Measurements from ENCODE around the gene TSPAN32. TPM values are rescaled to one million over a fixed set of nuclear protein-coding genes. Genes with fewer than 3 reads are reported as not detected.

The TSPAN32 gene
- polyA plus RNA-seq, 2 of the 4 experiments (the other 2 are of a cell fraction) = not detected

GRCh38 chr11:2272946-2273280, 28.9 kb upstream of the TSPAN32 start:
- Histone ChIP-seq H3K4me3 (no peak overlapping the region), H3K4me1 (peaks cover 11% of the 10 kb centered on the region; the same call in 2 of the 3 replicates), H3K9me3 (no peaks in the 10 kb centered on the region), H3K4me2 (no peak overlapping the region), H3K27ac (no peak overlapping the region)
- POLR2A ChIA-PET = no interaction called here
- FAIRE-seq (no peak), DNase-seq (ENCODE audit: low read depth in 1 of 2, low spot score in 1 of 2) (no peak), ATAC-seq (no peak)
- TF ChIP-seq ATOH8 (CRISPR knock-in tag; IDR thresholded peaks at IDR 0.05; ENCODE audit: low read depth) (no peak), BCL3 (IDR thresholded peaks at IDR 0.05) (no peak), RARB (CRISPR knock-in tag; IDR thresholded peaks at IDR 0.05) (no peak), MAZ (IDR thresholded peaks at IDR 0.05; ENCODE audit: borderline replicate concordance, low read depth, low read length) (no peak), GATA3 (IDR thresholded peaks at IDR 0.05; ENCODE audit: borderline replicate concordance) (no peak), ZNF302 (CRISPR knock-in tag; IDR thresholded peaks at IDR 0.05) (no peak), RCOR1 (IDR thresholded peaks at IDR 0.05; ENCODE audit: low read depth, low read length) (no peak), CBX2 (IDR thresholded peaks at IDR 0.05; ENCODE audit: borderline replicate concordance, low read depth) (no peak), NR3C1 (IDR thresholded peaks at IDR 0.05) (no peak), CHD4 (IDR thresholded peaks at IDR 0.05; ENCODE audit: borderline replicate concordance) (no peak), KDM1A (IDR thresholded peaks at IDR 0.05; ENCODE audit: low read depth) (no peak), CTCF (IDR thresholded peaks at IDR 0.05) (no peak), TFCP2L1 (CRISPR knock-in tag; IDR thresholded peaks at IDR 0.05) (no peak), SREBF2 (IDR thresholded peaks at IDR 0.05) (no peak)
- CTCF ChIA-PET = interaction anchor here (1.0 to 1.4 kb wide), 4 partner anchors 9 to 79 kb away, joined by 3 to 4 read pairs (median 4); no protein-coding TSS in a partner anchor
- 68% methylated on average over 7 of the region's 7 CpGs for WGBS (ENCODE audit: missing lambda C conversion rate)

- ChIA-PET CTCF (interaction anchor here (1.0 to 1.4 kb wide), 4 partner anchors 10 to 80 kb away, joined by 3 to 4 read pairs (median 4); no protein-coding TSS in a partner anchor), POLR2A (no interaction called here)
- H3K4me2 ChIP-seq = no peak overlapping the region
- peaks cover 11% of the 10 kb centered on the region; the same call in 2 of the 3 replicates for H3K4me1 ChIP-seq
- 79% methylated on average over 15 of the region's 15 CpGs for WGBS (ENCODE audit: missing lambda C conversion rate)
- TF ChIP-seq RAD21 (conservative IDR thresholded peaks at IDR 0.05 in 1 of 2, IDR thresholded peaks at IDR 0.05 in 1 of 2) (no peak), E2F6 (IDR thresholded peaks at IDR 0.05; ENCODE audit: borderline replicate concordance, low read depth) (no peak), SMC3 (IDR thresholded peaks at IDR 0.05) (no peak), ZNF302 (CRISPR knock-in tag; IDR thresholded peaks at IDR 0.05) (no peak), NPAS2 (CRISPR knock-in tag; IDR thresholded peaks at IDR 0.05; ENCODE audit: borderline replicate concordance) (no peak), GATA3 (IDR thresholded peaks at IDR 0.05; ENCODE audit: borderline replicate concordance) (no peak), EHMT2 (IDR thresholded peaks at IDR 0.05; ENCODE audit: low read depth) (no peak), USF2 (IDR thresholded peaks at IDR 0.05) (no peak), POLR2A (IDR thresholded peaks at IDR 0.05; ENCODE audit: low read length) (no peak), NR3C1 (IDR thresholded peaks at IDR 0.05) (no peak), ZFP36 (IDR thresholded peaks at IDR 0.05; ENCODE audit: borderline replicate concordance, partially characterized antibody) (no peak), FOSL2 (IDR thresholded peaks at IDR 0.05) (no peak), FOSL2 (CRISPR knock-in tag; IDR thresholded peaks at IDR 0.05) (no peak), KDM5A (IDR thresholded peaks at IDR 0.05) (no peak)
- FAIRE-seq = no peak
- no peak for ATAC-seq
- H3K4me3 ChIP-seq = no peak overlapping the region
- no peaks in the 10 kb centered on the region for H3K9me3 ChIP-seq
- DNase-seq (ENCODE audit: low read depth in 1 of 2, low spot score in 1 of 2) = no peak
- no peak overlapping the region for H3K27ac ChIP-seq
These were observed 28.5 kb upstream of the TSPAN32 start for GRCh38 chr11:2273311-2273710.

Data from A549 (cell line).